ENCODE results near the gene BTBD17.

Gene BTBD17

DNA sequence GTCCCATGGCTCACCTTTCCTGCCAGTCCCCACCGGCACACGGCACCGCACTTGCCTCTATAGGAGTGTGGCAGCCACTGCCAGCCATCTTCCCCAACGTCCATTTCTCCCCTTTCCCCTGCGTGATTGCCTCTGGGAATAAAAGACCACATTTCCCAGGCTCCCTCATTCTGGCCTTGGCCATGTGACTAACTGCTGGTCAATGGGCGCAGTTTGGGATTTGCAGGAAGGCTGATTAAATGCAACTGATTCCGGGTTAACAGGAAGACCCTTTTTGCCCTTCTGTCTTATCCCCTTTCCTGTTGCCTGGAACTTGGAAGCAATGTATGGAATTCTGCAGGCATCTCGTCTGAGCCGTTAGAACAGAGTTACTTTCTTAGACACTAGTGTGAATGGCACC is 3.0 kb downstream of the BTBD17 start:
- DNase-seq = no peak

DNA sequence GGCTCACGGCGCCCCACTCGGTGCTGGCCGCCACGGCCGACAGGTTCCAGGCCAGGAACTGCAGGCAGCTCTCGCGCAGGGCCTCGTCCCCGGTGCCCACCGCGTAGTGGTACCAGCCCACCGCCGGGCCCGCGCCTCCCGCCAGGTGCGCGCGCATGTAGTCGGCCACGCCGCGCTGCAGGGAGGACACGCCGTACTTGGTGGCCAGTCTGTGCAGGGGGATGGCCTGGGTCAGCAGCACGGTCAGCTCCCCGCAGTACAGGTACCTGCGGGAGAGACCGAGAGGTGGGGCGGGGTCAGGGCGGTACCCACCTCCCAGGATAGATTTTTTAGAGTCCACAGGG is 4.2 kb downstream of the BTBD17 start:
- DNase-seq = no peak

DNA sequence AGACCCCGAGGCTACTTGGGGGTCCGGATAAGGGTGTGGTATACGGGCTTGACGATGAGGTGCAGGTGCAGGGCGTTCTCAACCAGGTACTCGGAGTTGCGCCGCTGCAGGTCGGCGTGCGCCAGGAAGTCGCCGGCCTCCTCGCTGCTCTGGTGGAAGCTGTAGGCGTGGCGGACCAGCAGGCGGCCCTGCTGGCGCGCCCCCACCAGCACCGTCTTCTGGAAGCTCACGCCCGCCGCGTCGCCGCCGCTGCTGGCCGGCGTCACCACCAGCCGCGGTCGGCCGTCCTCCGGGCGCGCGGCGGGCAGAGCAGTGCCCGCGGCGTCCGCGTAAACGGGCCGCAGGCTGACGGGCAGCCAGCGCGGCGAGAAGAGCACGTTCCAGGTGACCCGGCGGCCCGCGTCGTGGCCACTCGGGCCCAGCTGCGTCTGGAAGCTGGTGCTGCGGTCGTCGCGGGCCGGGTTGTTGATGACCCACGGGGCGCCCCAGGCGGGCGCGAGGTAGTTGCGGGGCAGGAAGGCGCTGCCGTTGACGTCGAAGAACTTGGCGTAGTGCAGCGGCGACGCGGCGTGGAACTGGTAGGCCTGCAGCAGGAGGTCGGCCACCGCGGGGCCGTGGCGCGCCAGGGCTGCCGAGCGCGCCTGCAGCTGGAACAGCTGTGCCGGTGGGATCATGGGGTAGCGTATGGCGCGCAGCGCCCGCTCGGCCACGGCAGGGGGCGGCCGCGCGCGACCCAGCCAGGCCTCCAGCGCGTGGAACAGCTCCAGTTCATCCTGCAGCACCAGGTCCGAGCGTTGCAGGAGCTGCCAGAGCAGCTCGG is 4.8 kb downstream of the BTBD17 start:
- no peak for DNase-seq

DNA sequence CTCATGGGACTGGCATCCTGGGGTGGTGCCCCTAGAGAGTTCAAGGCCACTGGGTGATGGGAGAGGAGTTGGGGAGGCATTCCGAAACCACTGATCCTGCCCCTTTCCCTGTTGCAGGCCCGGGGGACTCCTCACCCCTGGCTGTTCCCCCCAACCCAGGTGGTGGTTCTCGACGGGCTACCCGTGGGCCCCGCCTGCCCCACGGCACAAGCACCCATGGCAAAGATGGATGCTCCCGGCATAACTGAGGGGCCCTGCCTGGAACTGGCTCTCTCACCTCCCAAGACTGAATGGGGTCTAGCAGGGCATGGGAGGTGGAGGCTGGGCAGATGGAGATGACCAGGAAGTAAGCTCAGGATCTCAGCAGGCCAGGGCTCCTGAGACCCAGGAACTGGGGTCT is 6.6 kb downstream of the BTBD17 start:
- no peak for DNase-seq

DNA sequence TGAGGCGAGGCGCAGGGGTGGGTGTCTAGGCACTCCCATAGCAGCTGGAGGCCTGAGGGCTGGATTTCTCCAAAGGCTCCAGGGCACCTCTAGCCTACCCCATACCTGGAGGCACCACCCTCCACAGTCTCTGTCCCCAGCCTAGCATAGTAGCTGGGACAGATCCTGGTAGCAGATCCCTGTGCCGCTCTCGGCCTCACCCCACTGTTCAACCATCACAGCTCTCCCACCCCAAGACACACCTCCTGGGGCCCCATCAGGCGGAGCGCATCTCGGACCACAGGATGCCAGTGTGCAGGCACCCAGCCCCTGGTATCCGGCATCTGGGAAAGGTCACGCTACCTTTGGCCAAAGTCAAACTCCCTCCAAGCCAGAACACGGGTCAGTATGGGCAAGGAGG is 7.1 kb downstream of the BTBD17 start:
- no peak for DNase-seq

DNA sequence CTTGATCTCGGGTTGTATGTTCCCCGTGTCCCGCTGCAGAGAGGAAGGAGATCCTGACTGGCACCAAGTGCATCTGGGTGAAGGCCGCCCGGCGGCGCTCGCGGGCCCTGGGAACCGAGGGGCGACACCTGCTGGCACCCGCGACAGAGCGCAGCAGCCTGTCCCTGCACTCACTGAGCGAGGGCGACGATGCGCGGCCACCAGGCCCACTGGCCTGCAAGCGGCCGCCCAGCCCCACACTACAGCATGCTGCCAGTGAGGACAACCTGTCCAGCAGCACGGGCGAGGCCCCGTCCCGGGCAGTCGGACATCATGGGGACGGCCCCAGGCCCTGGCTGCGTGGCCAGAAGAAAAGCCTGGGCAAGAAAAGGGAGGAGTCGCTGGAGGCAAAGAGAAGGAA is 7.5 kb downstream of the BTBD17 start:
- DNase-seq = peak; percentile 75 to 78

DNA sequence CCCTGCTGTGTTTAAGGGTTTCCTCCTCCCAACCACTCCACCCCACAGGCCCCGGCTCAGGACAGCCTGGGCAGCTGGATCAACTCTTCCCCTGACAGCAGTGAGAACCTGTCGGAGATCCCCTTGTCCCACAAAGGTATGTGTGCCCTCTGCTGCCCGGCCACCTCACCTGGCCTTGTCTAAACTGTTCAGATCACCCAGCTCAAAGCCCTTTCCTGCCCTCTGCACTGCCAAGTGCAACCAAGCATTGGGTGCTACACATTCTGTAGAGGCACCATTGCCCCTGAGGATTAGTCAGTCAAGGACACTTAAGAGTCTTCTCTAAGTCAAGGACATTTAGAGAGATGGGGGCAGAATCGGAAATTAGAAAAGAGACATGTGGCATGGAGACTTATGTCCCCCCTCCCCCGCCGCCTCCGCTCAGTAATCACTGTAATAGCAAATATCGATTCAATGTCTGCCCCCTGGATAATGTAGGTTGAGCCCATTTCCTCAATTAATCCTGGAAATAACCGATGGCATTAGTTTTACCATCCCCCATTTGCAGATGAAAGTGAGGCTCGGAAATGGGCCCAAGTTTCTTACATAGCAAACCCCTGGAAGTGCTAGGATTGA is 8.1 kb downstream of the BTBD17 start:
- DNase-seq = no peak

DNA sequence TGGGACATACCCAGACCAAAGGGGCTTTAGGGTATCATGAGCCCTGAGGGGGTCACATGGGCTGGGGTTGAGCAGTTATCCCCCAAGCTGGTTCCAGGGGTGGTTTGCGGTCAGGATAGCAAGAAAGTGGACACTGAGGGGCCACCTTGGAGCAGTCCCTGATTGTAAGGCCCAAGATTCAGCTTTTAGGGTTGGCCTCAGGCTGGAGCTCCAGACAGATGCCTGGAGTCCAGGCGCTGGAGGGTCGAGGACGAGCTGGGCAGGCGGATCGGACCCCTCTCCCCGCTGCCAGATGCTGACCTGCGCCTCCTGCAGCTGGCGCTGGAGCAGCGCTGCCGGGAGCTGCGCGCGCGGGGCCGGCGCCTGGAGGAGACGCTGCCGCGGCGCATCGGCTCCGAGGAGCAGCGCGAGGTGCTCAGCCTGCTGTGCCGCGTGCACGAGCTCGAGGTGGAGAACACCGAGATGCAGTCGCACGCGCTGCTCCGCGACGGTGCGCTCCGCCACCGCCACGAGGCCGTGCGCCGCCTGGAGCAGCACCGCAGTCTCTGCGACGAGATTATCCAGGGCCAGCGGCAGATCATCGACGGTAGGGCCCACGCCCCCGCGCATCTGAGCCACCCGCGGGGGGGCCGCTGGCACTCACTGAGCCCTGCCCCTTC is 10.0 kb downstream of the BTBD17 start:
- DNase-seq = no peak

DNA sequence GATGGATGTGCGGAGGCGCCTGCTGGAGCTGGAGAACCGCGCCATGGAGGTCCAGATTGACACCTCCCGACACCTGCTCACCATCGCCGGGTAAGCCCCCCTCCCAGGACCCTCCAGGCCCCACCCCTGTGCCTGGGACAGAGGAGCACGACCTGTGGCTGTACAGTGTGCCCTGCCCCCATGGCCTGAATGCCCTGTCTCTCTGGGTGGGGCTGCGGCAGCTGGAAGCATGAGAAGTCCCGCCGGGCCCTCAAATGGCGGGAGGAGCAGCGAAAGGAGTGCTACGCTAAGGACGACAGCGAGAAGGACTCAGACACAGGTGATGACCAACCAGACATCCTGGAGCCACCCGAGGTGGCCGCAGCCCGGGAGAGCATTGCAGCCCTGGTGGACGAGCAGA is 11.2 kb downstream of the BTBD17 start:
- DNase-seq = no peak

DNA sequence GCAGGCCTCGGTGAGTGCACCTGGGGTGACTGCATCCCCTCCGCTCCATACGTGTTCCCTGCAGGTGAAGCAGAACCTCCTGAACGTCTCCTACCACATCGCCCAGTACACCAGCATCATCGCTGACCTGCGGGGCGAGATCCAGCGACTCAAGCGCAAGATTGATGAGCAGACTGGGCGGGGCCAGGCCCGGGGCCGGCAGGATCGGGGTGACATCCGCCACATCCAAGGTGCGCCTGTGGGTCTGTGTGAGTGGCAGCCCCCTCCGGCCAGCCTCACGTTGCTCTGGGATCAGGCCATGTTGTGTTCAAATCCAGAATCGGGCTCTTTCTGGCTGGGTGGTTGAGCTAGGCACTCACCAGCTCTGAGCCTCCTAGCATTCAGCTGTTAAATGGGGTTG is 12.5 kb downstream of the BTBD17 start:
- no peak for DNase-seq

DNA sequence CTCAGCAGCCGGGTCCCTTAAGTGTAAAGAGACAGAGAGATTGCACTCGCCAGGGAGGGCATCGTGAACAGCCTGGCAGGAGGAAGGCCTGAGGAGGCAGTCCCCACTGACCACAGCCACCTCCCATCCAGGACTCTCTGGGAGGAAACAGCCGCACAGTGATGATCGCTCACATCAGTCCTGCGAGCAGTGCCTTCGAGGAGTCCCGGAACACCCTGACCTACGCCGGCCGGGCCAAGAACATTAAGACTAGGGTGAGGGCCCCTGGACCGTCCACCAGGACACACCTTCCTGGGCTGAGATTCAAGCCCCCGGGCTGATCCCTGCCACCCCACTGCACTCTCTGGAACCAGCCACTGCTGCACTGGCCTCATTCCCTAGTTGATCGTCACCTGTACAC is 14.0 kb downstream of the BTBD17 start:
- no peak for DNase-seq

DNA sequence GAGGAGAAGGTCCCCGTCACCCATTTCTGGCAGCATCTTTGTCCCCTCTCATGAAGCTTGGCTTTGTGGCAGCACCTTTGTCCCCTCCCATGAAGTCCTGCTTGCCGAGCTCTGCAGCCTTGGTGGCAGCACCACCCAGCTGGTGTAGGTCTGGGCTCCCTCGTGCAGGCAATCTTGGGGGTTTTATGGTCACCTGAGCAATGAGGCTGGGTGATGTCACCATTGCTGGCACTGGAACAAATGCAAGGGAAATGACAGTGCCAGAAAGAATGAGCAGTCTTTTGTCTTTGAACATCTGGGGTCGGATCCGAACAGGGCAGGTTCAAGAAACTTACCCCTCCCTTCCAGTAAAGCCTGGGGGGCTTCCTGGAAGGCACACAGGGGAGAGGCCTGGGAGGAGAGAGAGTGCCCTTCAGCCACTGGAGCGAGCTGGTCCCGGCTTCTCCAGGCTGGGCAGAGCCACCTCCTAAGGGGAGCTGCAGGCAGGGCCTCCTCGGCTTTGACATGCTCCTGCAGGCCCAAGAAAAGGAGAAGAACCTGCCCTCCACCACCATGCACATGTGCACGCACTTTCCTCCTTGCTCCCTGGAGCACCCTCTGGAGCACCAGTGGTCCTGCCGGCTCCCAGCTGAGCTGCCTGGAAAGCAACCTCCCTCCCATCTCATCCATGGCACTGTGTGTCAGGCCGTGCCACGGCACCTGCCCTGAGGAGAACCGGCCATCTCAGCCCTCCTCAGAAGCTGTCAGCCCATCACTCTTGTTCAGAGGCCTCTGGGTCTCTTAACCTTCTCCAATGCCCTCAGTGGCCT is 16.0 kb downstream of the BTBD17 start:
- DNase-seq = no peak

DNA sequence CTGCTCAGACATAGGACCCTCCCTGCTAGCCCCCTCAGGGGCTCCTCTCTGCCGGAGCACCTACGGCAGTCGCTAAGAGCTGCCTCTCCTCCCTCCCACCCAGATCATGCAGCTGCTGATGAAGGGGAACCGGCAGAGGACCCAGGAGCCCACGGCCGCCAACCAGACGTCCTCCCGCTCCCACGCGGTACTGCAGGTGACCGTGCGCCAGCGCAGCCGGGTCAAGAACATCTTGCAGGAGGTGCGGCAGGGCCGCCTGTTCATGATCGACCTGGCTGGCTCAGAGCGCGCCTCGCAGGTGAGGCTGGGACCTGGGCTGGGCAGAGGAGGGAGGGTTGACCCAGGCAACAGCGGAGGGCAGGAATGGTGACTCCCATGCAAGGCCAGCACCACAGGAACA is 17.0 kb downstream of the BTBD17 start:
- no peak for DNase-seq

DNA sequence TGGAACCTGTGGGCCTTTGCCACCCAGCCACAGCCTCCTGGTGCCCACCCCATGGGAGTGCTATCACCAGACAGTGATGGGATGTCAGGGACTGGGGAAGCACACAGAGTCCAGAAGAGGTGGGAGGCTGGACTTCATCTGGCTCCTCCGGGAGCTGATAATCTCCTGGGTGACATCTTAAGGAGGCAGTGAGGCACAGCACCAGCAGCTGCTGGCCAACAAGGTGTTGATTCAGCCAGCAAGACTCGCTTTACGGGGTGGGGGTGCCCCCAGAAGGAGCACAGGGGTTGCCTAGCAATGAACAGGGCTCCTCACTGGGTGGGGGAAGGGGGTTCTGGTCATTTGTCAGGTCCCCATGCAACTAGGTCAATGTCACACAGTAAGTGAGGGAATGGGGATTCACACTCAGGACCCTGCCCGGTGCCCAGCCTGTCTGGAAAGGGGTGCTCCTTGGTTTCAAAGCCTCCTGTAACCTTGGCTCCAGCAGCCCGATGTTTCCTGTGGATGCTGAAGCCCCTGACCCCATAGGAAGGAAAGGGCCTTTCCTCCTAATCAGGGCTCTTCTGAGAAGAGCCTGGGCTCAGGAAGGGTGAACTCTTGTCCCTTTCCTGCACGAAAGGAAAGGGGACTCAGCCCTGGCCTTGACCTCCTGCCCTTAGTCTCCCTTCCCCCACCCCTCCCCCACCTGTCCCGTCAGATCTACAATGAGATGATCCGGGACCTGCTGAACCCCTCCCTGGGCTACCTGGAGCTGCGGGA is 18.0 kb downstream of the BTBD17 start:
- DNase-seq = no peak

DNA sequence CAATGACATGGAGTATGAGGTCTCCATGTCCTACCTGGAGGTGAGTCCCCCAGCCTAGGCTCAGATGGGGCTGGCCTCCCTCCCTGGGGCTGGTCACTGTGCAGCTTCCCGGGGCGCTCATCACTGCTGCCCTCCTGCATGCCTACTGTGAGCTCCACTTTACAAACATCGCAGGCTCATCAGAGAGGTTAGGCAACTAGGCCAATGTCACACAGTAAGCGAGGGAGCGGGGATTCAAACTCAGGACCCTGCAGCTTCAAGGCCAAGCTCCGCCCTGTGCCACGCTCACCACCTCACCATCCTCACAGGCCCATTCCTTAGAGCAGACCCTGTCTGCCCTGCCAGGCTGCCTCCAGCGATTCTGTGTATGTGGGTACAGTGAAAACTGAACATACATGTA is 18.5 kb downstream of the BTBD17 start:
- DNase-seq = no peak

DNA sequence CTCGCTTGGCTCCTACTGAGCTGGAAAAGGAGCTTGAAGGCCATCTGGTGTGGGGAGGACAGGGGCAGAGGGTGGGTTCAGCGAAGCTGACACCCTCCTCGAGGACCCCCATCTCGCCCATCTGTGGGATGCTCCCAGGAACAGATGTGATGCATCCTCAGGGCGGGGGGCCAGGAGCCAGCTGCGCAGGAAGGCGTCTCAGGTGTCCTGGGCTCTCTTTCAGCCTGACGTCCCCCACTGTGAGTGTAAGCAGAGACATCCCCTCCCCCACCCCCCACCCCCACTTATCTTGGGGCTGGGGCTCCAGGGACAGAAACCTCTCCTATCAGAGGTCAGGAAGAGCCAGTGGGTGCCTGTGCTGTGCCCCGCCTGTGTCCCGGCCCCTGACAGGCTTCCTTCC is 19.4 kb downstream of the BTBD17 start:
- DNase-seq = no peak

DNA sequence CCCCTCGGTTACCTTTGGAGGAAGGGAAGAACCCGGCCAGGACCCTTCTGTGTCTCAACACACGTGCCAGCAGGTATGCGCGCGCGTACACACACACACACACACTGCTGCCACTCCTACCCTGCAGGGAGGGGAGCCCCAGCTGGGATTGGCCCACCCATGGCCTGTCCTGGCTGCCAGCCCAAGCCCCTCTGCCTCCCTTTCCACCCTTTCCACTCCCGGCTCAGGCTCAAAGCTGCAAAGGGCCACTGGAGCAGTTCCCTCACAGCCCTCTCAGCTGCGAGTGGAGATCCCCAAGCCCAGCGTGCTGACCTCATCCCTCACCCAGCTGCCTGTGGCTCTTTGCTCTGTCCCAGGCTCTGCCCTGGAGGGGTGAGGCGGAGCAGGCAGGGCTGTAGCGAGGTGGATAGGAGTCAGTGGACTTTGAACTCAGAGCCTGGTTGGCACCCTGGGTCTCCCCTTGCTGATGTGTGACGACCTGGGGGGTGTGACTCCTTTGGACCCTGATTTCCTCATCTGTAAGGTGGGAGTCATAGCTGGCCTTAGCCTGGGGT is 21.1 kb downstream of the BTBD17 start:
- DNase-seq = no peak

DNA sequence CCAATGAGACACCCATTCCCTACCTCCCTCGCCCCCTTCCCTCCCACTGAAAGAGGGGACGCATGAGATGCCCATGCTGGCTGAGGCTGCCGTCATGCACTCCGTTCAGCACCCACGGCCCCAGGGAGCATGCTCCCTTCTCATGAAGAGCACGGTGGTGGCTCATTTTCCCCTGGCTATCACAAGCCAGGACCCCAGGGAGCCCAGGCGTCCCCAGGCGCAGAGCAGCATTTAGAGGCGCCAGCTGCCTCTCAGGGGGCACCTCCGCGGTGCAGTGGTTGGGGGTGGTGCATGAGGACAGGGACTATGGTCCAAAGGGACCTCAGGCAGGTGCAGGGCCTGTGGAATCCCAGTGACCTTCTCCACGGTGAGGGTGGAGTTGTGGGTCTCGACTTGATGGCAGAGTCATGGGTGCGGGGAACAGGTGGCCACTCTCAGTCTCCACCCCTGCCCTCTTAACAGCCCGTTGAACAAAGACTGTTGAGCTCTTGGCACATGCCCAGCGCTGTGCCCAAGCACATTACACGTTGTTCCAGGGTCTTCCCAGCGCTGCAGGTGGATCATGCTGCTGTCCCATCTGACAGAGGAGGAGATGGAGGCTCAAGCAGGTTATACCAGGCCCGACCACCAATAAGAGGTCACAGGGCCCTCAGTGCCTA is 22.0 kb downstream of the BTBD17 start:
- DNase-seq = no peak

DNA sequence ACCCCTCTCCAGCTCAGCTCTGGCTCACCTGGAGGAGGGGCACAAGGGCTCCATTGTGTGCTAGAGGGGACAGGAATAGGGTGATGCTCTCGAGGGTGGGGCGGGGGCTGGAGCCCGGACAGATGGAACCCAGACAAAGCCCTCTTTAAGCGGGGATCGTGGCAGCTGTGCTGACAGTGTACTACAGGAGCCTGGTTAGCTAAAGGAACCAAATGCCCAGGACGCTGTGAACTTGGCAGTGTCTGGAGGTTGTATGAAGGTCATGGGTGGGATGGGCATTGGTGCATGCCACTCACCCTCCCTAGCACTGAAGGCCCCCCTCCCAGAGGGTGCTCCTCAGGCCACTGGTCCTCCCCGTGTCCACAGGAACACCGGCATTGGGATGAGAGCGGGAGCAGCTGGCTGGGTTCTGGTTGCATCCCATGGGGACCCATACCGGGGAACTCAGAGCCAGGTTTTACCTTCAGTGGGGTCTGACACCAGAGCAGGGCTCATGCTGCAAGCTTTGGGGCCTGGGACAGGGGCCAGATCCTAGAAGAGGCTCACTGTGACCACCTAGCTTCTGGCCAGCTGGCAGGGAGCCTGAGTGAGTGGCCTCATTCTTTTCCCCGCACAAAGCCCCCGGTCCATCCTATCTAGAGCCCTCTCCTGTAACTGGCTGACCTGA is 23.7 kb downstream of the BTBD17 start:
- no peak for DNase-seq

DNA sequence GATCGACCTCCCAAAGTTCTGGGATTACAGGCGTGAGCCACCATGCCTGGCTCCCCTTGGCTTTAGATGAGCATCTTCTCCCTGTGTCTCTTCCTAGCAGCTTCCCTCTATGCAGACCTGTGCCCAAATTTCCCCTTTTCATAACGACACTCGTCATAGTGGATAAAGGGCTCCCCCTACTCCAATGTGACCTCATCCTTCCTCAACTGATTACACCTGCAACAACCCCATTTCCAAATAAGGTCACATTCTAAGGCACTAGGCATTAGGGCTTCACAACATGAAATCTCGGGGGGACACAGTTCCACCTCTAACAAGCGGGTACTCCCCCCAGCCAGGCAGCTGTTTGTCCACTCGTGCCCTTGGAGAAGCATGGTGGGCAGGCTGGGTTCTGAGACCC is 25.4 kb downstream of the BTBD17 start:
- DNase-seq = no peak

DNA sequence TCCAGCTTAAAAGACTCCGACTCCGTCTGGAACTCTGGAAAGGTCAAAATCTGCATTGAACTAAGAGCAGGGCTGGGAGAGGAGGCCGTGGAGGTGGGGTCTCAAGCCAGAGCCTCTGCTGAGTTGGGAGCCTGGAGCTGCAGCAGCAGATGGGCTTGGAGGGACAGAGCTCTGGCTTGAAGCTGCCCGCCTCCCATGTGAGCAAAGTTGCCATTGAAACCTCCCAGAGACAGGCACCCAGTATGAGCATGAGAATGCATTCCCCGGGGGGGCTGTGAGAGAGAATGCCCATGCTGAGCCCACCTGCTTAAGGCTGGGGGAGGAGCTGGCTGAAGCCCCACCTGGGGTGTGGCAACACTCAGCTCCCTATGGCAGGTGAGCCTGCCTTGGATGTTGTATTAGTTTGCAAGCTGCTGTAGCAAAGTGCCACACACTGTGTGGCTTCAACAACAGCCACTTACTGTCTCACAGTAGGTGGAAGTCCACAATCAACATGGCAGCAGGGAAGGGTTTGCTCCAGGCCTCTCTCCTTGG is 26.1 kb downstream of the BTBD17 start:
- DNase-seq = no peak

All from AML-193 (cell line).